LNCAP (cell line): Measurements from ENCODE around the gene TDRD1.

Experiments used
- CTCF ChIP-seq: fragments of 450-650 bp; IDR thresholded peaks from 2 replicates; pipeline ENCODE4 v1.5.1; 2017; ENCODE audit warnings: mild to moderate bottlenecking

TDRD1 gene

GRCh38 chr10:114151892-114152291 lies 27.3 kb upstream of the TDRD1 start:
- no peak for TF ChIP-seq CTCF

- no peak for TF ChIP-seq CTCF
These were observed 21.2 kb upstream of the TDRD1 start for GRCh38 chr10:114157912-114158311.

- no peak for TF ChIP-seq CTCF
These were observed 16.1 kb upstream of the TDRD1 start for GRCh38 chr10:114163062-114163461.

GRCh38 chr10:114166043-114166442 lies 13.1 kb upstream of the TDRD1 start:
- TF ChIP-seq CTCF, result no peak

GRCh38 chr10:114166494-114166893 lies 12.7 kb upstream of the TDRD1 start:
- no peak for TF ChIP-seq CTCF

- no peak for TF ChIP-seq CTCF
These were observed 11.2 kb upstream of the TDRD1 start for GRCh38 chr10:114167985-114168384.

- no peak for TF ChIP-seq CTCF
These were observed 10.6 kb upstream of the TDRD1 start for GRCh38 chr10:114168450-114169009.

GRCh38 chr10:114172216-114172615 lies 6.9 kb upstream of the TDRD1 start:
- TF ChIP-seq CTCF, result no peak
